GM23338 (cell line): ENCODE results near the gene FTH1.

Source experiments
- CREB1 ChIP-seq: fragments of 250-450 bp; sonication (Bioruptor Pico); IDR thresholded peaks from 2 replicates; pipeline ENCODE4 v1.5.0; 2020; ENCODE audit warnings: low read depth, mild to moderate bottlenecking, moderate library complexity
- EZH2 ChIP-seq: fragments of 200-600 bp; sonication (generic); IDR thresholded peaks from one replicate; pipeline ENCODE4 v1.8.0; 2017; ENCODE audit warnings: antibody characterized with exemption, mild to moderate bottlenecking, low read depth; ENCODE audit not compliant: unreplicated experiment
- EZH2phosphoT487 ChIP-seq: fragments of 200-600 bp; sonication (generic); IDR thresholded peaks from one replicate; pipeline ENCODE4 v1.8.1; 2018; ENCODE audit warnings: antibody characterized with exemption; ENCODE audit not compliant: unreplicated experiment
- JUNB ChIP-seq: IDR thresholded peaks from one replicate; pipeline ENCODE4 v1.6.1; 2016; ENCODE audit warnings: antibody characterized with exemption; ENCODE audit not compliant: unreplicated experiment
- NANOG ChIP-seq: IDR thresholded peaks from 2 replicates; pipeline ENCODE4 v1.6.1; 2016; ENCODE audit warnings: antibody characterized with exemption, borderline replicate concordance
- POLR2AphosphoS5 ChIP-seq: IDR thresholded peaks from 2 replicates; pipeline ENCODE4 v1.6.1; 2016; ENCODE audit warnings: antibody characterized with exemption, low read depth
- STAT1 ChIP-seq: IDR thresholded peaks from one replicate; pipeline ENCODE4 v1.6.1; 2016; ENCODE audit warnings: antibody characterized with exemption; ENCODE audit not compliant: unreplicated experiment
- ZNF114 ChIP-seq: fragments of 250-450 bp; sonication (Bioruptor Pico); IDR thresholded peaks from 2 replicates; pipeline ENCODE4 v1.5.0; 2020; ENCODE audit warnings: mild to moderate bottlenecking, moderate library complexity
- ZNF331 ChIP-seq: fragments of 250-450 bp; sonication (Bioruptor Pico); IDR thresholded peaks from 2 replicates; pipeline ENCODE4 v1.5.0; 2020; ENCODE audit warnings: low read depth, mild to moderate bottlenecking, moderate library complexity
- TF ChIP-seq, protein P1 (sequence below), 2 experiments: fragments of 200-600 bp in 1 of 2; sonication (generic) in 1 of 2; conservative IDR thresholded peaks; 2 replicates each; pipeline versions ENCODE4 v1.5.1 to v1.6.1; 2016 to 2017; ENCODE audit warnings: antibody characterized with exemption in 2 of 2, low read depth in 2 of 2, mild to moderate bottlenecking in 2 of 2, moderate library complexity in 1 of 2
- TF ChIP-seq, protein P2 (sequence below): IDR thresholded peaks from one replicate; pipeline ENCODE4 v1.6.1; 2018; ENCODE audit warnings: antibody characterized with exemption; ENCODE audit not compliant: unreplicated experiment
- TF ChIP-seq, protein P3 (sequence below): fragments of 250-450 bp; sonication (Bioruptor Pico); IDR thresholded peaks from 2 replicates; pipeline ENCODE4 v1.5.0; 2020; ENCODE audit warnings: mild to moderate bottlenecking, moderate library complexity
- TF ChIP-seq, protein P4 (sequence below): IDR thresholded peaks from 2 replicates; pipeline ENCODE4 v1.6.1; 2016; ENCODE audit warnings: antibody characterized with exemption

DNA sequence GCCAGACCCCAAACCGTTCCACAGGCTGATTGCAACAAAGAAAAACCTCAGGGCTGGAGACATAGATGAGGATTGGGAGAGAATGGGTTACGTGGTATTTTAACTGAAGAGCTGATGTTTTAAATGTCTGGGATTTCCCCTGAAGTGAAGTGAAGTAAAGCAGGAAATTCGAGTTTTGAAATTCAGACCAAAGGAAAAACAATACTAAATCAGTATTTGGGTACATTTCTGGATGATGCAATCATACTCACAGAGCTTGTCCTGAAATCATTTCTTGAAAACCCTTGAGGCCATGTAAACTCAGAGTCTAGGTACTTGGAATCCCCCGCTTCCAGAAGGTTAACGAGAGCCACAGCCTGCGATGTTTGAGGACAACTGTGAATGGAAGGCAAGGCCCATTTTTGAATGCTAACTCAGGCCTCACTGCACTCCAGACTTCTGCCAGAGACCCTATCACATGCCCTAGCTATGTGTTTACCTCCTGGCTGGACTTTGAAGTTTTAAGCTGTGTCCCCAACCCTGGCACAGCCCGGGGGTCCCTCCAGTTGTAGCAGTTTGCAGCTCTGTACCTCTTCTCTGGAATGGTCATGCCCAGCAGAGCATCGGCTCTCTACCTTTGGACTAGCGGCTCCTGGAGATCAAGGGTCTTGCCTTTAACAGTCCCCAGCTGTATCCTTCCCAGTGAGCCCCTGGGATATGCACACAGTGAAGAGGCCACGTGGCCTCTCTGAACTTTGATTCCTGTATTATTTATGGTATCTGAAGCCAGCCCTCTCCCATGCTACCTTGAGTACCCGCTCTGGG lies 5.4 kb upstream of the FTH1 start:
- TF ChIP-seq, protein P1, sequence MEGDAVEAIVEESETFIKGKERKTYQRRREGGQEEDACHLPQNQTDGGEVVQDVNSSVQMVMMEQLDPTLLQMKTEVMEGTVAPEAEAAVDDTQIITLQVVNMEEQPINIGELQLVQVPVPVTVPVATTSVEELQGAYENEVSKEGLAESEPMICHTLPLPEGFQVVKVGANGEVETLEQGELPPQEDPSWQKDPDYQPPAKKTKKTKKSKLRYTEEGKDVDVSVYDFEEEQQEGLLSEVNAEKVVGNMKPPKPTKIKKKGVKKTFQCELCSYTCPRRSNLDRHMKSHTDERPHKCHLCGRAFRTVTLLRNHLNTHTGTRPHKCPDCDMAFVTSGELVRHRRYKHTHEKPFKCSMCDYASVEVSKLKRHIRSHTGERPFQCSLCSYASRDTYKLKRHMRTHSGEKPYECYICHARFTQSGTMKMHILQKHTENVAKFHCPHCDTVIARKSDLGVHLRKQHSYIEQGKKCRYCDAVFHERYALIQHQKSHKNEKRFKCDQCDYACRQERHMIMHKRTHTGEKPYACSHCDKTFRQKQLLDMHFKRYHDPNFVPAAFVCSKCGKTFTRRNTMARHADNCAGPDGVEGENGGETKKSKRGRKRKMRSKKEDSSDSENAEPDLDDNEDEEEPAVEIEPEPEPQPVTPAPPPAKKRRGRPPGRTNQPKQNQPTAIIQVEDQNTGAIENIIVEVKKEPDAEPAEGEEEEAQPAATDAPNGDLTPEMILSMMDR (conservative IDR thresholded peaks at IDR 0.05; ENCODE audit: low read depth in 2 of 2), result no peak
- TF ChIP-seq EZH2 (no peak), CREB1 (no peak), POLR2AphosphoS5 (no peak), EZH2phosphoT487 (no peak), ZNF114 (CRISPR knock-in tag) (no peak), STAT1 (no peak), NANOG (no peak), ZNF331 (CRISPR knock-in tag) (no peak), JUNB (no peak)
- TF ChIP-seq, protein P2, sequence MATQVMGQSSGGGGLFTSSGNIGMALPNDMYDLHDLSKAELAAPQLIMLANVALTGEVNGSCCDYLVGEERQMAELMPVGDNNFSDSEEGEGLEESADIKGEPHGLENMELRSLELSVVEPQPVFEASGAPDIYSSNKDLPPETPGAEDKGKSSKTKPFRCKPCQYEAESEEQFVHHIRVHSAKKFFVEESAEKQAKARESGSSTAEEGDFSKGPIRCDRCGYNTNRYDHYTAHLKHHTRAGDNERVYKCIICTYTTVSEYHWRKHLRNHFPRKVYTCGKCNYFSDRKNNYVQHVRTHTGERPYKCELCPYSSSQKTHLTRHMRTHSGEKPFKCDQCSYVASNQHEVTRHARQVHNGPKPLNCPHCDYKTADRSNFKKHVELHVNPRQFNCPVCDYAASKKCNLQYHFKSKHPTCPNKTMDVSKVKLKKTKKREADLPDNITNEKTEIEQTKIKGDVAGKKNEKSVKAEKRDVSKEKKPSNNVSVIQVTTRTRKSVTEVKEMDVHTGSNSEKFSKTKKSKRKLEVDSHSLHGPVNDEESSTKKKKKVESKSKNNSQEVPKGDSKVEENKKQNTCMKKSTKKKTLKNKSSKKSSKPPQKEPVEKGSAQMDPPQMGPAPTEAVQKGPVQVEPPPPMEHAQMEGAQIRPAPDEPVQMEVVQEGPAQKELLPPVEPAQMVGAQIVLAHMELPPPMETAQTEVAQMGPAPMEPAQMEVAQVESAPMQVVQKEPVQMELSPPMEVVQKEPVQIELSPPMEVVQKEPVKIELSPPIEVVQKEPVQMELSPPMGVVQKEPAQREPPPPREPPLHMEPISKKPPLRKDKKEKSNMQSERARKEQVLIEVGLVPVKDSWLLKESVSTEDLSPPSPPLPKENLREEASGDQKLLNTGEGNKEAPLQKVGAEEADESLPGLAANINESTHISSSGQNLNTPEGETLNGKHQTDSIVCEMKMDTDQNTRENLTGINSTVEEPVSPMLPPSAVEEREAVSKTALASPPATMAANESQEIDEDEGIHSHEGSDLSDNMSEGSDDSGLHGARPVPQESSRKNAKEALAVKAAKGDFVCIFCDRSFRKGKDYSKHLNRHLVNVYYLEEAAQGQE, result no peak
- TF ChIP-seq, protein P3, sequence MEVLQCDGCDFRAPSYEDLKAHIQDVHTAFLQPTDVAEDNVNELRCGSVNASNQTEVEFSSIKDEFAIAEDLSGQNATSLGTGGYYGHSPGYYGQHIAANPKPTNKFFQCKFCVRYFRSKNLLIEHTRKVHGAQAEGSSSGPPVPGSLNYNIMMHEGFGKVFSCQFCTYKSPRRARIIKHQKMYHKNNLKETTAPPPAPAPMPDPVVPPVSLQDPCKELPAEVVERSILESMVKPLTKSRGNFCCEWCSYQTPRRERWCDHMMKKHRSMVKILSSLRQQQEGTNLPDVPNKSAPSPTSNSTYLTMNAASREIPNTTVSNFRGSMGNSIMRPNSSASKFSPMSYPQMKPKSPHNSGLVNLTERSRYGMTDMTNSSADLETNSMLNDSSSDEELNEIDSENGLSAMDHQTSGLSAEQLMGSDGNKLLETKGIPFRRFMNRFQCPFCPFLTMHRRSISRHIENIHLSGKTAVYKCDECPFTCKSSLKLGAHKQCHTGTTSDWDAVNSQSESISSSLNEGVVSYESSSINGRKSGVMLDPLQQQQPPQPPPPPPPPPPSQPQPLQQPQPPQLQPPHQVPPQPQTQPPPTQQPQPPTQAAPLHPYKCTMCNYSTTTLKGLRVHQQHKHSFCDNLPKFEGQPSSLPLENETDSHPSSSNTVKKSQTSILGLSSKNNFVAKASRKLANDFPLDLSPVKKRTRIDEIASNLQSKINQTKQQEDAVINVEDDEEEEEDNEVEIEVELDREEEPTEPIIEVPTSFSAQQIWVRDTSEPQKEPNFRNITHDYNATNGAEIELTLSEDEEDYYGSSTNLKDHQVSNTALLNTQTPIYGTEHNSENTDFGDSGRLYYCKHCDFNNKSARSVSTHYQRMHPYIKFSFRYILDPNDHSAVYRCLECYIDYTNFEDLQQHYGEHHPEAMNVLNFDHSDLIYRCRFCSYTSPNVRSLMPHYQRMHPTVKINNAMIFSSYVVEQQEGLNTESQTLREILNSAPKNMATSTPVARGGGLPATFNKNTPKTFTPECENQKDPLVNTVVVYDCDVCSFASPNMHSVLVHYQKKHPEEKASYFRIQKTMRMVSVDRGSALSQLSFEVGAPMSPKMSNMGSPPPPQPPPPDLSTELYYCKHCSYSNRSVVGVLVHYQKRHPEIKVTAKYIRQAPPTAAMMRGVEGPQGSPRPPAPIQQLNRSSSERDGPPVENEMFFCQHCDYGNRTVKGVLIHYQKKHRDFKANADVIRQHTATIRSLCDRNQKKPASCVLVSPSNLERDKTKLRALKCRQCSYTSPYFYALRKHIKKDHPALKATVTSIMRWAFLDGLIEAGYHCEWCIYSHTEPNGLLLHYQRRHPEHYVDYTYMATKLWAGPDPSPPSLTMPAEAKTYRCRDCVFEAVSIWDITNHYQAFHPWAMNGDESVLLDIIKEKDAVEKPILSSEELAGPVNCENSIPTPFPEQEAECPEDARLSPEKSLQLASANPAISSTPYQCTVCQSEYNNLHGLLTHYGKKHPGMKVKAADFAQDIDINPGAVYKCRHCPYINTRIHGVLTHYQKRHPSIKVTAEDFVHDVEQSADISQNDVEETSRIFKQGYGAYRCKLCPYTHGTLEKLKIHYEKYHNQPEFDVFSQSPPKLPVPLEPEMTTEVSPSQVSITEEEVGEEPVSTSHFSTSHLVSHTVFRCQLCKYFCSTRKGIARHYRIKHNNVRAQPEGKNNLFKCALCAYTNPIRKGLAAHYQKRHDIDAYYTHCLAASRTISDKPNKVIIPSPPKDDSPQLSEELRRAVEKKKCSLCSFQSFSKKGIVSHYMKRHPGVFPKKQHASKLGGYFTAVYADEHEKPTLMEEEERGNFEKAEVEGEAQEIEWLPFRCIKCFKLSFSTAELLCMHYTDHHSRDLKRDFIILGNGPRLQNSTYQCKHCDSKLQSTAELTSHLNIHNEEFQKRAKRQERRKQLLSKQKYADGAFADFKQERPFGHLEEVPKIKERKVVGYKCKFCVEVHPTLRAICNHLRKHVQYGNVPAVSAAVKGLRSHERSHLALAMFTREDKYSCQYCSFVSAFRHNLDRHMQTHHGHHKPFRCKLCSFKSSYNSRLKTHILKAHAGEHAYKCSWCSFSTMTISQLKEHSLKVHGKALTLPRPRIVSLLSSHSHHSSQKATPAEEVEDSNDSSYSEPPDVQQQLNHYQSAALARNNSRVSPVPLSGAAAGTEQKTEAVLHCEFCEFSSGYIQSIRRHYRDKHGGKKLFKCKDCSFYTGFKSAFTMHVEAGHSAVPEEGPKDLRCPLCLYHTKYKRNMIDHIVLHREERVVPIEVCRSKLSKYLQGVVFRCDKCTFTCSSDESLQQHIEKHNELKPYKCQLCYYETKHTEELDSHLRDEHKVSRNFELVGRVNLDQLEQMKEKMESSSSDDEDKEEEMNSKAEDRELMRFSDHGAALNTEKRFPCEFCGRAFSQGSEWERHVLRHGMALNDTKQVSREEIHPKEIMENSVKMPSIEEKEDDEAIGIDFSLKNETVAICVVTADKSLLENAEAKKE, result no peak
- TF ChIP-seq, protein P4, sequence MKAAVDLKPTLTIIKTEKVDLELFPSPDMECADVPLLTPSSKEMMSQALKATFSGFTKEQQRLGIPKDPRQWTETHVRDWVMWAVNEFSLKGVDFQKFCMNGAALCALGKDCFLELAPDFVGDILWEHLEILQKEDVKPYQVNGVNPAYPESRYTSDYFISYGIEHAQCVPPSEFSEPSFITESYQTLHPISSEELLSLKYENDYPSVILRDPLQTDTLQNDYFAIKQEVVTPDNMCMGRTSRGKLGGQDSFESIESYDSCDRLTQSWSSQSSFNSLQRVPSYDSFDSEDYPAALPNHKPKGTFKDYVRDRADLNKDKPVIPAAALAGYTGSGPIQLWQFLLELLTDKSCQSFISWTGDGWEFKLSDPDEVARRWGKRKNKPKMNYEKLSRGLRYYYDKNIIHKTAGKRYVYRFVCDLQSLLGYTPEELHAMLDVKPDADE, result no peak
